Testis (tissue), 2 donors: ENCODE data around the gene SPAG5.

Source experiments
- CTCF ChIP-seq, 3 experiments: fragments of 450-650 bp in 2 of 3; fragments of 200-600 bp in 1 of 3; sonication (generic) in 1 of 3; IDR thresholded peaks; one replicate each; pipeline ENCODE4 v1.5.1; 2016 to 2019; ENCODE audit warnings: antibody characterized with exemption in 3 of 3, mild to moderate bottlenecking in 2 of 3, moderate library complexity in 1 of 3
- POLR2A ChIP-seq: fragments of 450-650 bp; IDR thresholded peaks from one replicate; pipeline ENCODE4 v1.6.1; 2017; ENCODE audit warnings: antibody characterized with exemption, mild to moderate bottlenecking, moderate library complexity

- TF ChIP-seq CTCF (IDR thresholded peaks at IDR 0.05) (peak in 2 of 3 experiments; percentile 32 to 48), POLR2A (no peak)
Measured at GRCh38 chr17:28612936-28613872, 14.4 kb upstream of the SPAG5 start.
